Upper lobe of left lung (tissue), 6 donors: ENCODE results near the gene WNT5A. TPM values are rescaled to one million over a fixed set of nuclear protein-coding genes. Genes with fewer than 3 reads are reported as not detected.
A peak's percentile ranks its signal among the peaks of the same experiment; 100 is the strongest.

Experiments used
- ATAC-seq, 2 donors: fragments of 200-7000 bp; cut with Tn5 transposase; one replicate each; pipeline ENCODE4 v1.9.1; 2022; ENCODE audit warnings: mild to moderate bottlenecking in 2 of 2, moderate library complexity in 2 of 2; ENCODE audit not compliant: low FRiP score in 2 of 2
- DNase-seq, 2 donors: peaks; one replicate each; pipeline ENCODE4 v3.0.0-alpha.2; 2019 to 2020
- H3K27ac ChIP-seq, 4 donors: fragments of 200-600 bp; sonication (generic); one replicate each; pipeline ENCODE4 v1.5.1; 2016 to 2019
- H3K27me3 ChIP-seq, 4 donors: fragments of 200-600 bp; sonication (generic); one replicate each; pipeline ENCODE4 v1.5.1; 2017 to 2019
- H3K36me3 ChIP-seq, 4 donors: fragments of 200-600 bp; sonication (generic); one replicate each; pipeline ENCODE4 v1.5.1; 2016 to 2019
- H3K4me1 ChIP-seq, 4 donors: fragments of 200-600 bp; sonication (generic); one replicate each; pipeline ENCODE4 v1.5.1; 2018 to 2019
- H3K4me3 ChIP-seq, 4 donors: fragments of 200-600 bp; sonication (generic); one replicate each; pipeline ENCODE4 v1.5.1; 2017 to 2019; ENCODE audit warnings: mild to moderate bottlenecking in 2 of 4, moderate library complexity in 1 of 4
- H3K9me3 ChIP-seq, 4 donors: fragments of 200-600 bp; sonication (generic); one replicate each; pipeline ENCODE4 v1.5.1; 2018 to 2019
- EP300 ChIP-seq, 4 donors: sonication (generic); formaldehyde crosslinking; IDR thresholded peaks; one replicate each; pipeline ENCODE4 v1.5.1; 2017; ENCODE audit warnings: antibody characterized with exemption in 4 of 4, control low read depth in 2 of 4
- POLR2A ChIP-seq, 4 donors: fragments of 450-650 bp; IDR thresholded peaks; one replicate each; pipeline ENCODE4 v1.5.1; 2016 to 2017; ENCODE audit warnings: antibody characterized with exemption in 4 of 4, mild to moderate bottlenecking in 2 of 4
- POLR2AphosphoS5 ChIP-seq, 2 donors: sonication (generic); formaldehyde crosslinking; IDR thresholded peaks; one replicate each; pipeline ENCODE4 v1.5.1; 2017; ENCODE audit warnings: antibody characterized with exemption in 2 of 2
- whole genome bisulfite sequencing, 2 donors: methylation state at CpG; one replicate each; pipeline ENCODE4 v1.1.5; 2017 to 2018; 5-methylcytosine and 5-hydroxymethylcytosine counted together
- total RNA-seq, 6 donors: library from RNA; depleted of rRNA in 4 of 6; stranded (reverse); fragments of >200 nt in 4 of 6; gene quantifications; one replicate each; pipeline versions ENCODE4 v1.1.0 to v1.2.1, GENCODE V29; 2016 to 2021
- TF ChIP-seq, protein P1 (sequence below), 6 experiments: fragments of 450-650 bp in 4 of 6; fragments of 200-600 bp in 2 of 6; sonication (generic) in 2 of 6; IDR thresholded peaks; one replicate each; pipeline ENCODE4 v1.5.1; 2016 to 2019; ENCODE audit warnings: antibody characterized with exemption in 6 of 6
- donor health status: DM: no; HTN: no; CAD: no; lungs with moderate emphysema.
- donor health status: DM: no; HTN: yes; CAD: no; lungs with severe emphysema.

WNT5A gene
- total RNA-seq, 6 donors from 2014 or later: 22.1 to 36.2 (median 28.0) TPM

DNA sequence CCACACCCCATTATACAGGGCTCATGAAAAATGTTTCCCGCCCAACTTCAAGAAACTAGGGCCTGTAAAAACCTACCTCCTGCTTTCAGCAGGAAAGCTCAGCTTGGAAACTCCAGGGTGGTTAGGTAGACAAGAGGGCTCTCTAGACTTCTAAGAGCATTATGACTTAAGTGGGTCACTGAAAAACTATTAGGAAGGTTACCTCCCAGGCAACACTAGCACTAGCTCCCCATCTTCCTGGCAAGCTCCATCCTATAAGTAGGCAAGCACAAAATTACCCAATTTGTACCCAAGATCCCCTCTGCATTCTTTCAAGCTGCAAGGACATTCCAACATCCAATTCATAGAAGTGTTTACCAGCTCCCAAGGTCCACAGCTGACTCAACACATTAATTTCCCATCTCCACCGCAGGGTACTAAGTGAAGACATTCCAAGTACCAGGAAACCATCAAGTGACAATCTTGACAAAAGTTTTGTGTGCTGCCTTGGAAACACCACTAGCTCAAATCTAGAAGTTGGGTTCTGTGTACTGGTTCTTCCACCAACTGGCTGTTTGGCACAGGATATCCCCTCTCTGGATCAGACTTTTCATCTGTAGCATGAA lies 46.9 kb downstream of the WNT5A start:
- Histone ChIP-seq H3K4me1 (peaks cover 0 to 6% (median 0%) of the 10 kb centered on the region in 4 donors), H3K4me3 (no peak overlapping the region), H3K36me3 (no peaks in the 10 kb centered on the region), H3K27ac (peak overlapping the region in 2 of 4 donors; percentile 18 to 44), H3K27me3 (no peaks in the 10 kb centered on the region), H3K9me3 (no peaks in the 10 kb centered on the region)
- TF ChIP-seq EP300 (IDR thresholded peaks at IDR 0.05) (peak in 3 of 4 donors; percentile 15 to 77 (median 46)), POLR2AphosphoS5 (IDR thresholded peaks at IDR 0.05) (peak; percentile 39 to 50), POLR2A (IDR thresholded peaks at IDR 0.05) (no peak)
- peak; percentile 38 to 85 for ATAC-seq
- WGBS, 2 donors: 58 to 64% methylated on average over 2 of the region's 2 CpGs
- DNase-seq: peak in 1 of 2 donors; percentile 46

DNA sequence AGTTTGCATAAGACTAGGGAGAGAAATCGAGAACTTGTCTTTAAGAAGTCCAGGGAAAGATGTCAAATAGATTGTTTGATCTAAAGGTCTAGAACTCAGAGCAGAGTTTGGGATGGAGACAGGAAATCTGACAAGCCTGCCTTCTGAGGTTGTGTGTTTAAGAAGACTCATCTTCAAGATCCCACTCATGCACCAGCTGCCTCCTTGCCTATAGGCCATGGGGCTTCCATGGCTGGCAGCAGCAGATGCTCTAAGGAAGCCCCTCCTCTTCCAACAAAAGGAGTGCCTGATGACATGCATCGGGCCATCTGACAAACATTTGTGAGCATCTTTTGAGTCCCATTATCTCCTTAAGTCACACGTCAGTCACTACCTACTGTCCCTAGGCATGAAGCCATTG lies 47.4 kb downstream of the WNT5A start:
- peaks cover 0 to 6% (median 0%) of the 10 kb centered on the region in 4 donors for H3K4me1 ChIP-seq
- DNase-seq (no peak), ATAC-seq (no peak)
- 90 to 93% methylated on average over 3 of the region's 3 CpGs for WGBS, 2 donors
- no peaks in the 10 kb centered on the region for H3K36me3 ChIP-seq
- H3K9me3 ChIP-seq: no peaks in the 10 kb centered on the region
- TF ChIP-seq, protein P1, sequence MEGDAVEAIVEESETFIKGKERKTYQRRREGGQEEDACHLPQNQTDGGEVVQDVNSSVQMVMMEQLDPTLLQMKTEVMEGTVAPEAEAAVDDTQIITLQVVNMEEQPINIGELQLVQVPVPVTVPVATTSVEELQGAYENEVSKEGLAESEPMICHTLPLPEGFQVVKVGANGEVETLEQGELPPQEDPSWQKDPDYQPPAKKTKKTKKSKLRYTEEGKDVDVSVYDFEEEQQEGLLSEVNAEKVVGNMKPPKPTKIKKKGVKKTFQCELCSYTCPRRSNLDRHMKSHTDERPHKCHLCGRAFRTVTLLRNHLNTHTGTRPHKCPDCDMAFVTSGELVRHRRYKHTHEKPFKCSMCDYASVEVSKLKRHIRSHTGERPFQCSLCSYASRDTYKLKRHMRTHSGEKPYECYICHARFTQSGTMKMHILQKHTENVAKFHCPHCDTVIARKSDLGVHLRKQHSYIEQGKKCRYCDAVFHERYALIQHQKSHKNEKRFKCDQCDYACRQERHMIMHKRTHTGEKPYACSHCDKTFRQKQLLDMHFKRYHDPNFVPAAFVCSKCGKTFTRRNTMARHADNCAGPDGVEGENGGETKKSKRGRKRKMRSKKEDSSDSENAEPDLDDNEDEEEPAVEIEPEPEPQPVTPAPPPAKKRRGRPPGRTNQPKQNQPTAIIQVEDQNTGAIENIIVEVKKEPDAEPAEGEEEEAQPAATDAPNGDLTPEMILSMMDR (IDR thresholded peaks at IDR 0.05): no peak
- no peak for TF ChIP-seq POLR2A (IDR thresholded peaks at IDR 0.05)
- TF ChIP-seq POLR2AphosphoS5 (IDR thresholded peaks at IDR 0.05): no peak
- no peak for TF ChIP-seq EP300 (IDR thresholded peaks at IDR 0.05)
- no peak overlapping the region for H3K27ac ChIP-seq
- no peak overlapping the region for H3K4me3 ChIP-seq
- no peaks in the 10 kb centered on the region for H3K27me3 ChIP-seq

DNA sequence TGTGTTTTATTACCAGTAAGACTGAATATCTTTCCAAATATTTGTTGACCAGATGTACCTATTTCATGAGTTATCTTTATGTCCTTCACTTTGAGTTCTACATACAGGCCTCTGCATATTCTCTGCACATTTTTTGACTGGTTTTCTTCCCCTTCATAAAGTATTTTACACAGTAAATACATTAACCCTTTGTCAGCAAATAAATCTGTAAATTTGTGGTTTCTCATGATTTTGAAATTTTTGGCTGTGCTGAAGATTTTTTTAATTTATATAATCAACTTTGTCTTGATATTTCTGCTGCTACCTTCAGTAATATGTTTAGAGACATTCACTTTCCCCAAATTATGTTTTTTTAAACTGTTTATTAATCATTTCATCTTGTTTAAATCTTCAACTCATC lies 50.5 kb downstream of the WNT5A start:
- H3K4me1 ChIP-seq: peaks cover 0 to 6% (median 0%) of the 10 kb centered on the region in 4 donors
- H3K27me3 ChIP-seq: no peaks in the 10 kb centered on the region
- DNase-seq (no peak), ATAC-seq (no peak)
- no peak overlapping the region for H3K4me3 ChIP-seq
- TF ChIP-seq POLR2A (IDR thresholded peaks at IDR 0.05): no peak
- TF ChIP-seq POLR2AphosphoS5 (IDR thresholded peaks at IDR 0.05): no peak
- TF ChIP-seq, protein P1 (IDR thresholded peaks at IDR 0.05): no peak
- TF ChIP-seq EP300 (IDR thresholded peaks at IDR 0.05): no peak
- H3K27ac ChIP-seq: no peak overlapping the region
- no peaks in the 10 kb centered on the region for H3K36me3 ChIP-seq
- no peaks in the 10 kb centered on the region for H3K9me3 ChIP-seq

DNA sequence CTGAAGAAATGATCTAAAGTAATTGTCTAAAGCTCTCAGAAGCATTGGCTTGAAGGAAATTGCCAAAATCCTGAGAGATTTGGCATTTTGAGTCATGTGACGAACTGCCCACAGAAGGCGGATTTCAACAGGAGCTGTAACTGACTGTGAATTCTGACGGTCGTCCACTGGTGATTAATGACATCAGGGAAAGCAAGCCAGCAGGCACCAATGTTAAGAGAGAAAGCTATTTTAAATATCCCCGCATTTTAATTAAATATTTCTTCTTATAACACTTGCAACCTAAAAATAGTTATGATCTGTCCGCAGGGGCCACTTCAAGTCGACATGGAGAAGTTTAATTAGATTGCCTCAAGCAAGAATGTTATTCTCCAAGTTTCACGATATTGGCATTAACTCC lies 51.6 kb downstream of the WNT5A start:
- Histone ChIP-seq H3K27ac (no peak overlapping the region), H3K27me3 (no peaks in the 10 kb centered on the region), H3K9me3 (no peaks in the 10 kb centered on the region), H3K4me3 (no peak overlapping the region), H3K4me1 (peaks cover 0 to under 1% (median 0%) of the 10 kb centered on the region in 4 donors), H3K36me3 (no peaks in the 10 kb centered on the region)
- 59 to 64% methylated on average over 8 of the region's 8 CpGs for WGBS, 2 donors
- TF ChIP-seq EP300 (IDR thresholded peaks at IDR 0.05): no peak
- no peak for DNase-seq
- no peak for ATAC-seq

DNA sequence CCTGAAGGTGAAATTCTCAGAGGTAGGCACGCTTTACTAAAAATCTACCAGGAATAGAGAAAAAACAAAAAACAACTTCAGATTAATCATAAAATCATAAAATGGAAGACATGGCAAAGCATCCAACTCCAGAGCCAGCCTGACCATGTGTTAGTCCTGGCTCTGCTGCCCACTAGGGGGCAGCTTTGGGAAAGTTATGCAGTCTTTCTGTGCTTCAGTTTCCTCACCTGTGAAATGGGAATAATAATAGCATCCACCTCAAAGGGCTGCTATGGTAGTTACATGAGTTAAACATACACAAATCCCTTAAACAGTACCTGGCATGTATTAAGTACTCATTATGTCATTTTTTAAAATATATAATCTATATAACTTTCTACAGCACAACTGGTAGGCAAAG lies 52.3 kb downstream of the WNT5A start:
- TF ChIP-seq EP300 (IDR thresholded peaks at IDR 0.05): no peak
- TF ChIP-seq, protein P1 (IDR thresholded peaks at IDR 0.05): peak in 3 of 6 experiments; percentile 28 to 35 (median 31)
- H3K4me3 ChIP-seq: no peak overlapping the region
- DNase-seq (peak in 1 of 2 donors; percentile 36), ATAC-seq (no peak)
- 3 to 89% methylated on average over 1 of the region's 1 CpG for WGBS, 2 donors
- no peaks in the 10 kb centered on the region for H3K4me1 ChIP-seq
- H3K27ac ChIP-seq: no peak overlapping the region
- no peaks in the 10 kb centered on the region for H3K36me3 ChIP-seq
- H3K9me3 ChIP-seq: no peaks in the 10 kb centered on the region
- no peaks in the 10 kb centered on the region for H3K27me3 ChIP-seq

DNA sequence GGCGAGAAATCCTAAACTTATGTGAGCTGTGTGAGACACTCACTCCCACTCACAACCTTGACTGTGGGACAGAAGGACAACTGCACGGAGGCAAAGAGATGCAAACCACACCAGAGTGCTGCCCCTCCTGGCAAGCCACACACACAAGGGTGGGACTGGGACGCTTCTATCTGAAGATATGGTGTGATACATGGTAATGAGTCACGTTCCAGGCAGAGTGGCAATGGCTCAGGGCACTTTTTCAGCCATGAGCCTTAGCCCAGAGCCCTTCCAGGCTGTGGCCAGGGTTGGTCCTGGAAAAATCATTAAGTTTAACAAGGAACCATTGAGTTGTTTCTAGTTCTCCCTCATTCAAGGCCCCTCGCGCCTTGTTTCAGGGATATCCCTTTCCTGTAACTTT lies 56.1 kb downstream of the WNT5A start:
- Histone ChIP-seq H3K36me3 (no peaks in the 10 kb centered on the region), H3K4me3 (no peak overlapping the region), H3K9me3 (no peaks in the 10 kb centered on the region), H3K27ac (no peak overlapping the region), H3K27me3 (no peaks in the 10 kb centered on the region), H3K4me1 (no peaks in the 10 kb centered on the region)
- WGBS, 2 donors: 86 to 88% methylated on average over 6 of the region's 6 CpGs
- TF ChIP-seq POLR2AphosphoS5 (IDR thresholded peaks at IDR 0.05) (no peak), EP300 (IDR thresholded peaks at IDR 0.05) (no peak), POLR2A (IDR thresholded peaks at IDR 0.05) (no peak)
- TF ChIP-seq, protein P1 (IDR thresholded peaks at IDR 0.05): no peak
- ATAC-seq (no peak), DNase-seq (no peak)
